K562 (cell line): ENCODE data around the gene GGNBP2. TPM values are rescaled to one million over a fixed set of nuclear protein-coding genes. Genes with fewer than 3 reads are reported as not detected.

Experiments used
- BRCA1 ChIP-seq, 2 experiments: fragments of 450-650 bp in 1 of 2; sonication (generic) in 1 of 2; formaldehyde crosslinking in 1 of 2; IDR thresholded peaks; 2 replicates each; pipeline versions ENCODE4 v1.5.0 to v1.6.1; 2017 to 2020; ENCODE audit warnings: mild to moderate bottlenecking in 1 of 2, missing genetic modification reagents in 1 of 2
- BRF2 ChIP-seq: IDR thresholded peaks from 3 replicates; pipeline ENCODE4 v1.6.1; 2011; ENCODE audit warnings: borderline replicate concordance, mild to moderate bottlenecking; ENCODE audit not compliant: insufficient read length, insufficient read depth
- CBFB ChIP-seq: sonication (generic); formaldehyde crosslinking; IDR thresholded peaks from 2 replicates; pipeline ENCODE4 v1.4.0; 2020; ENCODE audit warnings: mild to moderate bottlenecking, missing genetic modification reagents
- CSDE1 ChIP-seq, 2 experiments: fragments of 450-650 bp; IDR thresholded peaks; 2 replicates each; pipeline ENCODE4 v1.6.1; 2016; ENCODE audit warnings: mild to moderate bottlenecking in 1 of 2
- EZH2 ChIP-seq: IDR thresholded peaks from 2 replicates; pipeline ENCODE4 v1.6.1; 2012; ENCODE audit warnings: low read depth, mild to moderate bottlenecking, inconsistent platforms, low read length, borderline replicate concordance
- GTF2F1 ChIP-seq: IDR thresholded peaks from 2 replicates; pipeline ENCODE4 v1.6.1; 2011; ENCODE audit warnings: low read depth, low read length, improper control_type of control experiment
- HNRNPH1 ChIP-seq: fragments of 200-400 bp; formaldehyde crosslinking; optimal IDR thresholded peaks from 2 replicates; pipeline ENCODE3; 2017; ENCODE audit warnings: low read depth, mild to moderate bottlenecking, low read length, moderate library complexity
- MAZ ChIP-seq, 2 experiments: fragments of 450-650 bp in 1 of 2; sonication (generic) in 1 of 2; formaldehyde crosslinking; IDR thresholded peaks in 1 of 2; conservative IDR thresholded peaks in 1 of 2; 2 replicates each; pipeline versions ENCODE4 v1.4.0 to v1.5.0; 2020; ENCODE audit warnings: mild to moderate bottlenecking in 1 of 2, missing genetic modification reagents in 1 of 2
- MCM3 ChIP-seq: fragments of 450-650 bp; IDR thresholded peaks from 2 replicates; pipeline ENCODE4 v1.6.1; 2016
- MED1 ChIP-seq: sonication (generic); formaldehyde crosslinking; IDR thresholded peaks from 2 replicates; pipeline ENCODE4 v1.8.1; 2023; ENCODE audit warnings: missing genetic modification reagents, borderline replicate concordance
- NCOA1 ChIP-seq: fragments of 450-650 bp; IDR thresholded peaks from 2 replicates; pipeline ENCODE4 v1.6.1; 2016; ENCODE audit warnings: low read depth
- NFE2L1 ChIP-seq: fragments of 450-650 bp; IDR thresholded peaks from 2 replicates; pipeline ENCODE4 v1.6.1; 2016; ENCODE audit warnings: missing genetic modification characterization, low read depth, mild to moderate bottlenecking, missing compliant biosample characterization, moderate library complexity, borderline replicate concordance
- NR4A1 ChIP-seq, 2 experiments: fragments of 250-450 bp in 1 of 2; fragments of 450-650 bp in 1 of 2; sonication (Bioruptor Pico) in 1 of 2; IDR thresholded peaks; 2 replicates each; pipeline versions ENCODE4 v1.4.0 to v1.6.1; 2016 to 2020; ENCODE audit warnings: mild to moderate bottlenecking in 2 of 2, missing compliant biosample characterization in 1 of 2, missing genetic modification characterization in 1 of 2, moderate library complexity in 1 of 2
- PHF8 ChIP-seq: fragments of 200-600 bp; sonication (generic); IDR thresholded peaks from 2 replicates; pipeline ENCODE4 v1.6.1; 2012; ENCODE audit warnings: mixed run types, mild to moderate bottlenecking, inconsistent platforms, low read length, moderate library complexity, borderline replicate concordance
- SAP30 ChIP-seq: fragments of 200-600 bp; sonication (generic); IDR thresholded peaks from 2 replicates; pipeline ENCODE4 v1.6.1; 2012; ENCODE audit warnings: borderline replicate concordance, low read depth, mild to moderate bottlenecking, moderate library complexity, low read length, control low read depth, inconsistent platforms; ENCODE audit not compliant: insufficient read depth, poor library complexity, severe bottlenecking
- SETDB1 ChIP-seq: IDR thresholded peaks from one replicate; pipeline ENCODE4 v1.6.1; 2012; ENCODE audit warnings: low read length, control low read depth, inconsistent platforms
- SLC30A9 ChIP-seq: fragments of 250-450 bp; sonication (Bioruptor Pico); IDR thresholded peaks from 2 replicates; pipeline ENCODE4 v1.8.0; 2022; ENCODE audit warnings: mild to moderate bottlenecking, moderate library complexity
- SMARCB1 ChIP-seq: IDR thresholded peaks from 2 replicates; pipeline ENCODE4 v1.6.1; 2011; ENCODE audit warnings: improper control_type of control experiment, low read depth; ENCODE audit not compliant: insufficient read length
- VEZF1 ChIP-seq: fragments of 200-800 bp; sonication (Bioruptor generic); IDR thresholded peaks from 2 replicates; pipeline ENCODE4 v1.6.1; 2017; ENCODE audit warnings: missing genetic modification characterization, missing compliant biosample characterization
- ZKSCAN1 ChIP-seq: fragments of 150-350 bp; IDR thresholded peaks from 2 replicates; pipeline ENCODE4 v1.6.1; 2016; ENCODE audit warnings: low read depth, low read length
- ZNF584 ChIP-seq: fragments of 200-800 bp; sonication (Bioruptor generic); IDR thresholded peaks from 2 replicates; pipeline ENCODE4 v1.6.1; 2016; ENCODE audit warnings: low read depth, mild to moderate bottlenecking, missing genetic modification characterization, missing compliant biosample characterization
- ZNF717 ChIP-seq: fragments of 250-450 bp; sonication (Bioruptor Pico); IDR thresholded peaks from 2 replicates; pipeline ENCODE4 v1.5.0; 2021
- ZNF77 ChIP-seq: fragments of 250-450 bp; sonication (Bioruptor Pico); IDR thresholded peaks from 2 replicates; pipeline ENCODE4 v1.5.0; 2020
- polyA plus RNA-seq, 8 experiments: library from polyadenylated mRNA; depleted of rRNA in 4 of 8; stranded (reverse) in 5 of 8; unstranded in 3 of 8; fragments of >200 nt; fragmentation: Nextera tagmentation in 2 of 8; fragmentation: Illumina TruSeq in 1 of 8; extraction: Ambion mirVana in 2 of 8; extraction: Trizol in 1 of 8; gene quantifications; 2 replicates each; pipeline versions ENCODE4 v1.2.1 to v1.2.3, GENCODE V29; 2011 to 2014; ENCODE audit warnings: inconsistent platforms in 1 of 8, missing spikeins in 1 of 8
- total RNA-seq, 7 experiments: library from RNA; depleted of rRNA in 6 of 7; stranded (reverse); fragments of >200 nt in 6 of 7; fragmentation: Illumina TruSeq in 2 of 7; extraction: Trizol in 2 of 7; gene quantifications; 2 replicates each; pipeline versions ENCODE4 v1.2.1 to v1.2.3, GENCODE V29; 2011 to 2021; ENCODE audit warnings: low replicate concordance in 1 of 7

The GGNBP2 gene
- total and polyA plus RNA-seq, 9 of the 15 experiments (the other 6 are each of a cell fraction or from before 2014, with no cell fraction given) = 35.7 to 96.6 (median 64.1) TPM

GRCh38 chr17:36601303-36602029 lies 56.7 kb downstream of the GGNBP2 start, which contains the start of gene MRM1 (continued):
- 0 out of 2 replicates have a peak, but pooled peaks have one; percentile 33 for TF ChIP-seq NR4A1 (CRISPR knock-in tag; IDR thresholded peaks at IDR 0.05)
- TF ChIP-seq NR4A1 (tag; IDR thresholded peaks at IDR 0.05) = no peak
- no peak for TF ChIP-seq ZNF77 (CRISPR knock-in tag)
- TF ChIP-seq CBFB (CRISPR knock-in tag) = no peak
- no peak for TF ChIP-seq ZNF717 (CRISPR knock-in tag)
- no peak for TF ChIP-seq SLC30A9
- no peak for TF ChIP-seq NFE2L1 (tag)
- no peak for TF ChIP-seq MED1 (CRISPR knock-in tag)
- TF ChIP-seq VEZF1 (CRISPR knock-in tag) = peak; percentile 88
- TF ChIP-seq MCM3 = no peak
- TF ChIP-seq EZH2 = no peak
- TF ChIP-seq NCOA1 = peak; percentile 70; the same call in 1 of the 2 replicates
- TF ChIP-seq SAP30 = peak; percentile 98
- no peak for TF ChIP-seq BRCA1 (IDR thresholded peaks at IDR 0.05)
- TF ChIP-seq BRCA1 (CRISPR knock-in tag; IDR thresholded peaks at IDR 0.05) = no peak
- no peak for TF ChIP-seq SETDB1
- no peak for TF ChIP-seq BRF2
- no peak for TF ChIP-seq HNRNPH1
- TF ChIP-seq CSDE1 (IDR thresholded peaks at IDR 0.05) = no peak
- TF ChIP-seq MAZ (CRISPR knock-in tag; conservative IDR thresholded peaks at IDR 0.05 in 1 of 2, IDR thresholded peaks at IDR 0.05 in 1 of 2) = peak; percentile 64 to 68; a peak in 3 of 4 replicates
- TF ChIP-seq ZKSCAN1 = no peak
- peak; percentile 73; the same call in 1 of the 2 replicates for TF ChIP-seq PHF8
- no peak for TF ChIP-seq SMARCB1
- no peak; the same call in 1 of the 2 replicates for TF ChIP-seq GTF2F1
- no peak for TF ChIP-seq ZNF584 (CRISPR knock-in tag)
